SHP77 (cell line): ENCODE measurements around the gene METRNL.
"Not testable (repeated sequence)": the region's sequence is repeated elsewhere in the genome, so short reads cannot be mapped to it uniquely, and the experiment has no call there.

ENCODE experiments used
- DNase-seq, 2 experiments: peaks; one replicate each; lab custom pipeline; 2025; lab: John Stamatoyannopoulos, UW

The METRNL gene

GRCh38 chr17:83106913-83107655 lies 27.7 kb downstream of the METRNL start:
- DNase-seq, result no peak

GRCh38 chr17:83107656-83108048 lies 28.2 kb downstream of the METRNL start:
- no peak for DNase-seq

GRCh38 chr17:83108709-83109108 lies 29.3 kb downstream of the METRNL start:
- DNase-seq, result no peak

- no peak for DNase-seq
Measured at GRCh38 chr17:83109386-83109785, 30.0 kb downstream of the METRNL start.

- no peak for DNase-seq
Measured at GRCh38 chr17:83109793-83110645, 30.6 kb downstream of the METRNL start.

GRCh38 chr17:83110735-83111134 lies 31.3 kb downstream of the METRNL start:
- DNase-seq, result no peak

- DNase-seq, result no peak
Measured at GRCh38 chr17:83111516-83112282, 32.3 kb downstream of the METRNL start.

GRCh38 chr17:83113381-83113780 lies 34.0 kb downstream of the METRNL start:
- no peak for DNase-seq

GRCh38 chr17:83113792-83114191 lies 34.4 kb downstream of the METRNL start:
- no peak for DNase-seq

GRCh38 chr17:83114706-83115105 lies 35.3 kb downstream of the METRNL start:
- no peak for DNase-seq

GRCh38 chr17:83115202-83115651 lies 35.8 kb downstream of the METRNL start:
- no peak for DNase-seq

- no peak for DNase-seq
Measured at GRCh38 chr17:83115832-83116231, 36.4 kb downstream of the METRNL start.

GRCh38 chr17:83116311-83116771 lies 36.9 kb downstream of the METRNL start:
- DNase-seq, result no peak

- no peak for DNase-seq
Measured at GRCh38 chr17:83116783-83117555, 37.6 kb downstream of the METRNL start.

- DNase-seq, result no peak
Measured at GRCh38 chr17:83117583-83117982, 38.2 kb downstream of the METRNL start.

- DNase-seq, result no peak
Measured at GRCh38 chr17:83118071-83118841, 38.8 kb downstream of the METRNL start.

GRCh38 chr17:83119987-83120864 lies 40.8 kb downstream of the METRNL start:
- DNase-seq, result no peak

- not testable (repeated sequence) for DNase-seq
Measured at GRCh38 chr17:83121473-83121872, 42.1 kb downstream of the METRNL start.

GRCh38 chr17:83121921-83122820 lies 42.8 kb downstream of the METRNL start:
- DNase-seq, result no peak
